Muscle layer of duodenum (tissue), 2 donors: ENCODE data around the gene AMPD3.
"Not testable (repeated sequence)": the region's sequence is repeated elsewhere in the genome, so short reads cannot be mapped to it uniquely, and the experiment has no call there.

Experiments
- H3K27ac ChIP-seq: one replicate; pipeline ENCODE4 v1.7.0; 2013; ENCODE audit warnings: mild to moderate bottlenecking, low read length
- H3K27me3 ChIP-seq: one replicate; pipeline ENCODE4 v1.7.0; 2013; ENCODE audit warnings: low read depth, mild to moderate bottlenecking, control low read depth, low read length
- H3K36me3 ChIP-seq, 2 donors: one replicate each; pipeline ENCODE4 v1.7.0; 2013; ENCODE audit warnings: low read length in 2 of 2, control low read depth in 1 of 2, mild to moderate bottlenecking in 1 of 2; ENCODE audit not compliant: insufficient read depth in 2 of 2, control insufficient read depth in 1 of 2
- H3K4me1 ChIP-seq, 2 donors: one replicate each; pipeline ENCODE4 v1.7.0; 2013; ENCODE audit warnings: low read length in 2 of 2, mild to moderate bottlenecking in 2 of 2, control low read depth in 1 of 2, moderate library complexity in 1 of 2; ENCODE audit not compliant: insufficient read depth in 2 of 2, control insufficient read depth in 1 of 2
- H3K4me3 ChIP-seq, 2 donors: one replicate each; pipeline ENCODE4 v1.7.0; 2013; ENCODE audit warnings: low read length in 2 of 2, low read depth in 1 of 2, mild to moderate bottlenecking in 1 of 2
- H3K9me3 ChIP-seq, 2 donors: one replicate each; pipeline ENCODE4 v1.7.0; 2013; ENCODE audit warnings: low read length in 2 of 2, control low read depth in 1 of 2, mild to moderate bottlenecking in 1 of 2; ENCODE audit not compliant: control insufficient read depth in 1 of 2
- donor health status: healthy.

The AMPD3 gene

GRCh38 chr11:10414659-10415058 is 40.4 kb upstream of the AMPD3 start:
- Histone ChIP-seq H3K27ac (peak overlapping the region; percentile 34), H3K4me1 (no peaks in the 10 kb centered on the region), H3K36me3 (no peaks in the 10 kb centered on the region), H3K27me3 (no peaks in the 10 kb centered on the region), H3K4me3 (no peak overlapping the region), H3K9me3 (no peaks in the 10 kb centered on the region)

- Histone ChIP-seq H3K4me1 (no peaks in the 10 kb centered on the region), H3K4me3 (no peak overlapping the region), H3K27me3 (no peaks in the 10 kb centered on the region), H3K27ac (no peak overlapping the region), H3K36me3 (no peaks in the 10 kb centered on the region), H3K9me3 (no peaks in the 10 kb centered on the region)
Observed at GRCh38 chr11:10415817-10416392, 39.2 kb upstream of the AMPD3 start.

GRCh38 chr11:10418259-10418949 is 36.7 kb upstream of the AMPD3 start:
- no peaks in the 10 kb centered on the region for H3K4me1 ChIP-seq
- H3K9me3 ChIP-seq = no peaks in the 10 kb centered on the region
- no peaks in the 10 kb centered on the region for H3K27me3 ChIP-seq
- no peak overlapping the region for H3K4me3 ChIP-seq
- no peaks in the 10 kb centered on the region for H3K36me3 ChIP-seq
- H3K27ac ChIP-seq = no peak overlapping the region

GRCh38 chr11:10418950-10419310 is 36.1 kb upstream of the AMPD3 start:
- Histone ChIP-seq H3K36me3 (no peaks in the 10 kb centered on the region), H3K27ac (no peak overlapping the region), H3K4me1 (no peaks in the 10 kb centered on the region), H3K27me3 (no peaks in the 10 kb centered on the region), H3K4me3 (no peak overlapping the region), H3K9me3 (no peaks in the 10 kb centered on the region)

- no peaks in the 10 kb centered on the region for H3K4me1 ChIP-seq
- no peaks in the 10 kb centered on the region for H3K36me3 ChIP-seq
- H3K27ac ChIP-seq = no peak overlapping the region
- H3K4me3 ChIP-seq = no peak overlapping the region
- no peaks in the 10 kb centered on the region for H3K27me3 ChIP-seq
- no peaks in the 10 kb centered on the region for H3K9me3 ChIP-seq
Observed at GRCh38 chr11:10426475-10426874, 28.6 kb upstream of the AMPD3 start.

GRCh38 chr11:10428453-10428852 is 26.6 kb upstream of the AMPD3 start:
- Histone ChIP-seq H3K4me3 (no peak overlapping the region), H3K27ac (no peak overlapping the region), H3K27me3 (no peaks in the 10 kb centered on the region), H3K36me3 (no peaks in the 10 kb centered on the region), H3K9me3 (no peaks in the 10 kb centered on the region), H3K4me1 (no peaks in the 10 kb centered on the region)

GRCh38 chr11:10429526-10429925 is 25.5 kb upstream of the AMPD3 start:
- H3K4me1 ChIP-seq = no peaks in the 10 kb centered on the region
- H3K36me3 ChIP-seq = no peaks in the 10 kb centered on the region
- H3K4me3 ChIP-seq = no peak overlapping the region
- no peak overlapping the region for H3K27ac ChIP-seq
- H3K27me3 ChIP-seq = no peaks in the 10 kb centered on the region
- no peaks in the 10 kb centered on the region for H3K9me3 ChIP-seq

GRCh38 chr11:10432493-10432892 is 22.6 kb upstream of the AMPD3 start:
- Histone ChIP-seq H3K4me3 (no peak overlapping the region), H3K9me3 (no peaks in the 10 kb centered on the region), H3K4me1 (no peaks in the 10 kb centered on the region), H3K27me3 (no peaks in the 10 kb centered on the region), H3K36me3 (no peaks in the 10 kb centered on the region), H3K27ac (no peak overlapping the region)

- Histone ChIP-seq H3K4me3 (no peak overlapping the region), H3K27me3 (no peaks in the 10 kb centered on the region), H3K36me3 (no peaks in the 10 kb centered on the region), H3K4me1 (no peaks in the 10 kb centered on the region), H3K9me3 (no peaks in the 10 kb centered on the region), H3K27ac (no peak overlapping the region)
Observed at GRCh38 chr11:10432971-10433370, 22.1 kb upstream of the AMPD3 start.

GRCh38 chr11:10436224-10436623 is 18.8 kb upstream of the AMPD3 start:
- no peak overlapping the region for H3K27ac ChIP-seq
- no peaks in the 10 kb centered on the region for H3K9me3 ChIP-seq
- H3K4me1 ChIP-seq = no peaks in the 10 kb centered on the region

GRCh38 chr11:10436683-10437082 is 18.4 kb upstream of the AMPD3 start:
- not testable (repeated sequence) for H3K4me3 ChIP-seq, H3K27ac ChIP-seq, H3K9me3 ChIP-seq, H3K4me1 ChIP-seq, H3K36me3 ChIP-seq, H3K27me3 ChIP-seq

More at GRCh38 chr11:10436224-10436623, 18.8 kb upstream of the AMPD3 start:
- Histone ChIP-seq H3K4me3 (no peak overlapping the region), H3K36me3 (no peaks in the 10 kb centered on the region), H3K27me3 (no peaks in the 10 kb centered on the region)

- Histone ChIP-seq H3K36me3 (no peaks in the 10 kb centered on the region), H3K4me1 (no peaks in the 10 kb centered on the region), H3K9me3 (no peaks in the 10 kb centered on the region), H3K27me3 (no peaks in the 10 kb centered on the region), H3K4me3 (no peak overlapping the region), H3K27ac (no peak overlapping the region)
Observed at GRCh38 chr11:10438458-10438857, 16.6 kb upstream of the AMPD3 start.
